ENCODE results near the gene TANGO2. TPM values are rescaled to one million over a fixed set of nuclear protein-coding genes. Genes with fewer than 3 reads are reported as not detected.

The TANGO2 gene
- total and polyA plus RNA-seq, 12 donors = 25.1 to 87.0 (median 43.5) TPM

GRCh38 chr22:19972652-19973550, 48.0 kb upstream of the TANGO2 start:
- peaks cover 0 to 21% of the 10 kb centered on the region in 2 donors for H3K36me3 ChIP-seq (replicated peaks in 1 of 2)
- no peak overlapping the region for H3K27ac ChIP-seq
- intact Hi-C loops (cut with DNase I) = loop anchor here (1.0 to 10.0 kb wide), 5 partner anchors 38 to 159 kb away; partner anchors contain the start of genes ARVCF (in 1 of the 2), DGCR8 (in 1 of the 2) and ZDHHC8 (in 1 of the 2)
- no peak overlapping the region for H3K4me3 ChIP-seq
- TF ChIP-seq POLR2A (IDR thresholded peaks at IDR 0.05) = no peak
- TF ChIP-seq CTCF (IDR thresholded peaks at IDR 0.05) = no peak
- no peak for DNase-seq
- H3K27me3 ChIP-seq = no peaks in the 10 kb centered on the region
- peaks cover 15 to 19% of the 10 kb centered on the region in 2 donors for H3K4me1 ChIP-seq (replicated peaks in 1 of 2)
- 84 to 94% (median 91%) methylated on average over 29 to 50 of the region's 50 CpGs for WGBS, 4 donors
- no peaks in the 10 kb centered on the region for H3K9me3 ChIP-seq (replicated peaks in 1 of 3)

GRCh38 chr22:19973551-19974267, 47.2 kb upstream of the TANGO2 start:
- no peaks in the 10 kb centered on the region for H3K27me3 ChIP-seq
- TF ChIP-seq POLR2A (IDR thresholded peaks at IDR 0.05) = no peak
- TF ChIP-seq CTCF (IDR thresholded peaks at IDR 0.05) = no peak
- no peaks in the 10 kb centered on the region for H3K9me3 ChIP-seq (replicated peaks in 1 of 3)
- peaks cover 0 to 16% of the 10 kb centered on the region in 2 donors for H3K36me3 ChIP-seq (replicated peaks in 1 of 2)
- peaks cover 15 to 19% of the 10 kb centered on the region in 2 donors for H3K4me1 ChIP-seq (replicated peaks in 1 of 2)
- no peak overlapping the region for H3K27ac ChIP-seq
- no peak overlapping the region for H3K4me3 ChIP-seq
- no peak for DNase-seq
- WGBS, 4 donors = 95 to 97% (median 95%) methylated on average over 44 to 46 of the region's 46 CpGs
- intact Hi-C loops (cut with DNase I) = loop anchor here (5.0 to 10.0 kb wide), 4 partner anchors 44 to 159 kb away; partner anchors contain the start of genes ARVCF (in 1 of the 2), DGCR8 (in 1 of the 2) and ZDHHC8 (in 1 of the 2)

DNA sequence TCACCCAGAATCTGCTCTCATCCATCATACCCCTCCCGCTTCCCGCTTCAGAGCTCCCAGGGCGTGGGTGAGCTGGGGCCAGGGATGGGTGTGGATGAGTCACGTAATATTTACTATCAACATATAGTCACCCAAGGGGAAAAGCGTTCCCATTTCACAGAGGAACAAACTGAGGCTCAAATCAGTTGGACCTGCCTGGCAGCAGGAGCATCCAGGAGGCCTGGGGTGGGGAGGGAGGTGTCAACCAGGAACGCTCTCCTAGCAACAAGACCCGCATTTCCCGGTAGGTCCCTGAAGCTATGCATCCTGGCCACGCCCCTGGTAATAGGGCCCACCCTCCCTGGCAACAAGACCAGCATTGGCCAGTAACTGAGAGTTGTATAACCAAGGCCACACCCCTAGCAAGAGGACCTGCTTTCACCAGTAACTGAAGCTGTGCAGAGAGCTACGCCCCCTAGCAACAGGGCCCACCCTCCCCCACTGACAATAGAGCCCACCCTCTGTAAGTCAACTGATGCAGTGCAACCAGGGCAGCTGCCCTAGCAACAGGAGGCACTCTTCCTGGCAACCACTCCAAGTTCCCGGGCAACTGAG, 46.5 kb upstream of the TANGO2 start:
- intact Hi-C loops (cut with DNase I) = loop anchor here (5.0 to 10.0 kb wide), 4 partner anchors 43 to 158 kb away; partner anchors contain the start of genes ARVCF (in 1 of the 2), DGCR8 (in 1 of the 2) and ZDHHC8 (in 1 of the 2)
- 62 to 65% (median 64%) methylated on average over 9 to 11 of the region's 11 CpGs for WGBS, 4 donors
- H3K27me3 ChIP-seq = no peaks in the 10 kb centered on the region
- TF ChIP-seq POLR2A (IDR thresholded peaks at IDR 0.05) (no peak), CTCF (IDR thresholded peaks at IDR 0.05) (no peak)
- H3K4me1 ChIP-seq (replicated peaks in 1 of 2) = peaks cover 13 to 14% of the 10 kb centered on the region in 2 donors
- no peaks in the 10 kb centered on the region for H3K9me3 ChIP-seq (replicated peaks in 1 of 3)
- H3K36me3 ChIP-seq (replicated peaks in 1 of 2) = peaks cover 0 to 16% of the 10 kb centered on the region in 2 donors
- H3K27ac ChIP-seq = no peak overlapping the region
- peak in 3 of 7 donors; percentile 44 to 80 (median 57) for DNase-seq
- no peak overlapping the region for H3K4me3 ChIP-seq

All from adrenal gland (tissue), 12 donors.